Measurements from ENCODE around the gene OR6K2. TPM values are rescaled to one million over a fixed set of nuclear protein-coding genes. Genes with fewer than 3 reads are reported as not detected.

Gene OR6K2
- total RNA-seq, 1 donor = not detected

GRCh38 chr1:158679289-158679688, 21.2 kb downstream of the OR6K2 start:
- TF ChIP-seq CTCF (IDR thresholded peaks at IDR 0.05; ENCODE audit: extremely low read depth, low read depth, low read length) = no peak
- Histone ChIP-seq H4K20me1 (ENCODE audit: insufficient read depth, low read length) (no peaks in the 10 kb centered on the region), H3K4me2 (ENCODE audit: insufficient read depth, low read length) (no peak overlapping the region), H3K27me3 (ENCODE audit: insufficient read depth, low read length) (no peaks in the 10 kb centered on the region), H3K4me1 (ENCODE audit: insufficient read depth, low read length) (no peaks in the 10 kb centered on the region), H3K79me2 (ENCODE audit: insufficient read depth, low read length) (no peaks in the 10 kb centered on the region), H3K27ac (ENCODE audit: low read depth, low read length) (no peak overlapping the region), H2AFZ (ENCODE audit: low read length) (no peak overlapping the region), H3K4me3 (ENCODE audit: insufficient read depth, low read length) (no peak overlapping the region), H3K36me3 (ENCODE audit: insufficient read depth, low read length) (no peaks in the 10 kb centered on the region), H3K9me3 (ENCODE audit: low read depth, low read length) (no peaks in the 10 kb centered on the region)
- no peak for DNase-seq (ENCODE audit: insufficient read length, low spot score, missing footprints)

- Histone ChIP-seq H4K20me1 (ENCODE audit: insufficient read depth, low read length) (no peaks in the 10 kb centered on the region), H3K27ac (ENCODE audit: low read depth, low read length) (no peak overlapping the region), H3K36me3 (ENCODE audit: insufficient read depth, low read length) (no peaks in the 10 kb centered on the region), H3K4me1 (ENCODE audit: insufficient read depth, low read length) (no peaks in the 10 kb centered on the region), H3K27me3 (ENCODE audit: insufficient read depth, low read length) (no peaks in the 10 kb centered on the region), H3K4me3 (ENCODE audit: insufficient read depth, low read length) (no peak overlapping the region), H3K4me2 (ENCODE audit: insufficient read depth, low read length) (no peak overlapping the region), H3K9me3 (ENCODE audit: low read depth, low read length) (no peaks in the 10 kb centered on the region), H3K79me2 (ENCODE audit: insufficient read depth, low read length) (no peaks in the 10 kb centered on the region), H2AFZ (ENCODE audit: low read length) (no peak overlapping the region)
- no peak for TF ChIP-seq CTCF (IDR thresholded peaks at IDR 0.05; ENCODE audit: extremely low read depth, low read depth, low read length)
- DNase-seq (ENCODE audit: insufficient read length, low spot score, missing footprints) = no peak
Measured at GRCh38 chr1:158675563-158676323, 24.7 kb downstream of the OR6K2 start.

GRCh38 chr1:158674302-158674701, 26.1 kb downstream of the OR6K2 start:
- Histone ChIP-seq H3K9me3 (ENCODE audit: low read depth, low read length) (no peaks in the 10 kb centered on the region), H3K4me2 (ENCODE audit: insufficient read depth, low read length) (no peak overlapping the region), H3K27me3 (ENCODE audit: insufficient read depth, low read length) (no peaks in the 10 kb centered on the region), H4K20me1 (ENCODE audit: insufficient read depth, low read length) (no peaks in the 10 kb centered on the region), H3K27ac (ENCODE audit: low read depth, low read length) (no peak overlapping the region), H3K36me3 (ENCODE audit: insufficient read depth, low read length) (no peaks in the 10 kb centered on the region), H3K4me1 (ENCODE audit: insufficient read depth, low read length) (no peaks in the 10 kb centered on the region), H3K4me3 (ENCODE audit: insufficient read depth, low read length) (no peak overlapping the region), H2AFZ (ENCODE audit: low read length) (no peak overlapping the region), H3K79me2 (ENCODE audit: insufficient read depth, low read length) (no peaks in the 10 kb centered on the region)
- no peak for DNase-seq (ENCODE audit: insufficient read length, low spot score, missing footprints)
- no peak for TF ChIP-seq CTCF (IDR thresholded peaks at IDR 0.05; ENCODE audit: extremely low read depth, low read depth, low read length)

- Histone ChIP-seq H3K4me3 (ENCODE audit: insufficient read depth, low read length) (no peak overlapping the region), H3K4me1 (ENCODE audit: insufficient read depth, low read length) (no peaks in the 10 kb centered on the region), H3K4me2 (ENCODE audit: insufficient read depth, low read length) (no peak overlapping the region), H2AFZ (ENCODE audit: low read length) (no peak overlapping the region), H3K36me3 (ENCODE audit: insufficient read depth, low read length) (no peaks in the 10 kb centered on the region), H3K79me2 (ENCODE audit: insufficient read depth, low read length) (no peaks in the 10 kb centered on the region), H4K20me1 (ENCODE audit: insufficient read depth, low read length) (no peaks in the 10 kb centered on the region), H3K27ac (ENCODE audit: low read depth, low read length) (no peak overlapping the region), H3K9me3 (ENCODE audit: low read depth, low read length) (no peaks in the 10 kb centered on the region), H3K27me3 (ENCODE audit: insufficient read depth, low read length) (no peaks in the 10 kb centered on the region)
- no peak for TF ChIP-seq CTCF (IDR thresholded peaks at IDR 0.05; ENCODE audit: extremely low read depth, low read depth, low read length)
- DNase-seq (ENCODE audit: insufficient read length, low spot score, missing footprints) = no peak
Measured at GRCh38 chr1:158666037-158666436, 34.4 kb downstream of the OR6K2 start.

All from osteoblast (primary cell).